Endometrium (tissue), 2 donors: Measurements from ENCODE around the gene ZNF778.

Experiments
- FAIRE-seq: peaks from 2 replicates; lab custom pipeline; 2012; peaks lifted over from hg19 to GRCh38; lab: Jason Lieb, UNC
- donor health status: control.
- donor health status: control.

The ZNF778 gene

GRCh38 chr16:89277641-89278341 lies 60.3 kb downstream of the ZNF778 start:
- no peak for FAIRE-seq

GRCh38 chr16:89278441-89279240 lies 61.1 kb downstream of the ZNF778 start:
- FAIRE-seq: no peak

DNA sequence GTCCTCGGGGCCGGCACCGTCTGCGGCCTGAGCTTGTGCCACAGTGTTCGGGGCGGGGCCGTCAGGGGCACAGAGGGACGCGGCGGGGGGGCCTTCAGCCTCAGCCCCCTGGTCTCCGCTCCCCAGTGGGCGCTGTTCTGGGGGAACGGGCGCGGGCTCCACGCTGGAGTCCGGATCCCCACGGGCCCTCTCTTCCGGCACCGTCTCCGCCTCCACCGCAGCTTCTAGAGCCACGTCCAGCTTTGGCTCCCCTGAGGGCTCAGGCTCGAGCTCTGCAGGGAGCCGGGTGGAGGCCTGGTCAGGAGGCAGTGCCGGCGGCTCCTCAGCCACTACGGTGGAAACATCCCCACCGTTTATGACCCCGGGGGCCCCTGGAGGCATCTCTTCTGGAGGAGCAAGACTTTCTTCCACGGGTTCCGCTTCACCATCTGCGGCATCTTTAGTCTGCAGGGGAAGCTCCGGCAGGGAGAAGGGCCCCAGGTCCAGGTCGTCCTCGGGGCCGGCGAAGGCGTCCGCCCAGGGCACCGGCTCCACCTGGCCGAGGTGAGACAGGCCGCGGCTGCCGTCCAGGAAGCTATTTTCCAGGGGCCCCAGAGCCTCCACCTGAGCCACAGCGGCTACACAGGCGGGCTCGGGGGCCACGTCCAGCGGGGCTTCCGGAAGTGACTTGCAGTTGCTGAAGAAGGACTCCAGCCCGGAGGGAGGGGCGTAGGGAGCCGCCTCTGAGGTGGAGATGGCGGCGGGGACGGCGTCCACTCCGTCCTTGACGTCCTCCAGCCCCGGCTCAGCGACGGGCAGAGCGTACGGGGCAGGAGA lies 62.4 kb downstream of the ZNF778 start:
- no peak for FAIRE-seq

DNA sequence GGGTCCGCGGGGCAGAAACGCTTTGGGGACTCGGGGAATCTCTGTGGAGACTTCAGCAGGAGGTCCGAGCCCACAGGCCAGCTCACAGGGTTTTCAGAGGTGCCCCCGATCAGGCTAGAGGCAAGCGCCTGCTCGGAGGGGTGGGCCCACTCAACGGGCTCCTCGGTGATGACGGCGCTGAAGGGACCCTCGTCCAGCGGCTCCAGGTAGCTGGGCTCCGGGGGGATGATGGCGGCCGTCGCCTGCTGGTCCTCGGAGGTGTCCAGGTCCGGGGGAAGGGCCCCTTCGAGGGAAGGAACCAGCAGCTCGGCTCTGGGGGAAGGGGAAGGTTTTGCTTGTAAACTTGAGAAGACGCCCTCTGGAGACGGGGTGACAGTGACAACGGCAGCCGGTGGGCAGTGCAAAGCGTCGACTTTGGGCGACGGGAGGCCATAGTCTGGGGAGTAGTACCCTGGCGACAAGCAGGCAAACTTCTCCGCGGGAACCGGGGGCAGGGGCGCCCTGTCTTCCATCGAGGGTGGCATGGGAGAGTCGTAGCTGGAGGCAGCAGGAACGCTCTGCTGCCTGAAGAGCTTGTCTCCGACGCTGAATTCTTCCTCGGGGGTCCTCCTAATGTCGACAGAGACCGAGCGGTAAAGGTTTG lies 63.2 kb downstream of the ZNF778 start:
- no peak for FAIRE-seq

- FAIRE-seq: no peak
Observed at GRCh38 chr16:89281189-89281577, 63.7 kb downstream of the ZNF778 start.

GRCh38 chr16:89281829-89282228 lies 64.3 kb downstream of the ZNF778 start:
- FAIRE-seq: no peak

DNA sequence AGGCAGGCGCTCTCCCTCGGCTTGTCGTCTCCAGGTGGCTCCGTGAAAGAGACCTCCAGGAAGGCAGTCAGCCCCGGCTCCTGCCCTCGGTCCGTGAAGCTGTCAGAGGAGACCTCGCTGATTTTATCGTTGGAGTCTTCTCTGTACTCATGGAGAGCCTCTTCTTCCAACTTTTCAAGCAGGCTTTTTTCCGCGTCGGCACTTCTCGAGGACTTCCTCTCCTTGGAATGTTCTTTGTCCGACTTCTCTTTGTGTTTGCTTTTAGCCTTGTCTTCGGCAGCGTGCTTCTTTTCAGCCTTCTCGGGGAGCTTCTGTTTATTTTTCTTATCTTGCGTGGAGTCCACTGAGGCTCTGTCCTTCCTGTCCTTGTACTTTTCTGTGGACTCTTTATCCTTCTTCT lies 65.0 kb downstream of the ZNF778 start:
- FAIRE-seq: no peak

DNA sequence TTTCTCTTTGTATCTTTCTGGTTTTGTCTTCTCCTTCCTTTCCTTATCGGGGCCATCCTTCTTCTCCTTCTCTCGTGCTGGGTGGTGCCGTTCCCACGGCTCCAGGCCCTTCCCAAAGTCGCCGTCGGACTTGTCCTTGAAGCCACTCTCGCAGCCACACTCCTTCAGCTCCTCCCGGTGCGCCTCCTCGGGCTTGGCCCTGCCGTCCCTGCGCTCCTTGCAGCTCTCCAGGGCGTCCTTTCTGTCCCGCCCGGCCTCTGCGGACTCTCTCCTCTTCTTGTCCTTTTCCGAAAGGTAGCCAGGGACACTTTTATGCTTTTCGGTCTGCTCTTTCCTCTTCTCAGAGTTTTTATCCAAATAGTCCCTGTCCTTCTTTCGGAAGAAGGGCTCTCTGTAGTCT lies 65.9 kb downstream of the ZNF778 start:
- FAIRE-seq: no peak

DNA sequence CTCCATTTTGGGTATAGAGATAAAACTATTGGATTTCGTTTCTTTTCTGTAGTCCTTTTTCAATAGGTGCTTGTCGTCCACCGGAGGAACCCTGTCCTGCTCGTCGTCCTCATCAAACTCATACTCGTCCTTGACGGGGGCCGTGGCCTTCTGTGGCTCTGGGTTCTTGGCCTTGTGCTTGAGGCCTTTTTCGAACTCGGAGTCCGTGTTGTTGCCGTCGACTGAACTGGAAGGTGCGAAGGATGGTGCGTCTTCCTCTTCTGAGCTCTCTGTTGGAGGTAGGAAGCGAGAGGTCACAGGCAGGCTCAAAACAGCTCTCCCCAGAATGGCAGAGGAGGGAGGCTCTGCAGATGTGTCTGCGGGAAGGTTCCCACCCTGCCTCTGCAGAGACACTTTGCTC lies 67.9 kb downstream of the ZNF778 start:
- FAIRE-seq: no peak

GRCh38 chr16:89286096-89286495 lies 68.6 kb downstream of the ZNF778 start:
- FAIRE-seq: no peak
